HCT116 (cell line): ENCODE data around the gene TNKS1BP1. TPM values are rescaled to one million over a fixed set of nuclear protein-coding genes. Genes with fewer than 3 reads are reported as not detected.

Source experiments
- ATAC-seq: fragments of 200-7000 bp; cut with Tn5 transposase; 2 replicates; pipeline ENCODE4 v1.9.1; 2020; ENCODE audit warnings: mild to moderate bottlenecking, moderate library complexity
- BruUV-seq: library from RNA; stranded (reverse); fragments of 400-500 nt; replicated peaks from 2 replicates; lab custom pipeline; 2021; lab: Mats Ljungman, UMichigan
- CTCF ChIA-PET: fragments of 300-600 bp; sonication (Branson Sonifier 250); formaldehyde crosslinking; loops from one replicate; lab custom pipeline; 2021; ENCODE audit warnings: antibody characterized with exemption; lab: Charles Lee
- POLR2A ChIA-PET: fragments of 300-600, 350-600 bp; sonication (Branson Sonifier 250); formaldehyde crosslinking; loops from one replicate; lab custom pipeline; 2021; ENCODE audit warnings: antibody characterized with exemption; lab: Charles Lee
- RAD21 ChIA-PET, 2 experiments: fragments of 300-600 bp; sonication (Branson Sonifier 250); formaldehyde crosslinking; loops; one replicate each; lab custom pipeline; 2023; ENCODE audit warnings: low total read pairs in 2 of 2; ENCODE audit not compliant: uncharacterized antibody in 2 of 2, unreplicated experiment in 2 of 2, low non-redundant PET in 1 of 2; lab: Charles Lee
- DNase-seq: peaks from one replicate; pipeline ENCODE4 v3.0.0-alpha.2; 2010; ENCODE audit warnings: low read depth, low spot score
- H2AFZ ChIP-seq: fragments of 200-600 bp; shearing (Covaris generic), sonication (generic); 2 replicates; pipeline ENCODE4 v1.6.1; 2017; ENCODE audit warnings: low read depth, mixed run types, mixed read lengths, antibody characterized with exemption, low read length; ENCODE audit not compliant: poor library complexity, severe bottlenecking
- H3K27ac ChIP-seq: 2 replicates; pipeline ENCODE4 v1.5.1; 2012; ENCODE audit warnings: low read depth, low read length
- H3K27me3 ChIP-seq: fragments of 200-600 bp; sonication (generic); 2 replicates; pipeline ENCODE4 v1.6.1; 2016; ENCODE audit warnings: mixed run types, low read length, mixed read lengths; ENCODE audit not compliant: insufficient read depth
- H3K36me3 ChIP-seq, 2 experiments: fragments of 200-500 bp in 1 of 2; fragments of 200-600 bp in 1 of 2; sonication (Bioruptor generic) in 1 of 2; sonication (generic) in 1 of 2; 2 replicates each; pipeline versions ENCODE4 v1.5.1 to v1.6.1; 2014 to 2016; ENCODE audit warnings: low read length in 2 of 2, inconsistent platforms in 1 of 2, mixed read lengths in 1 of 2, mixed run types in 1 of 2; ENCODE audit not compliant: insufficient read depth in 2 of 2, control insufficient read depth in 1 of 2
- H3K4me1 ChIP-seq, 2 experiments: fragments of 200-600 bp in 1 of 2; sonication (generic) in 1 of 2; 2 replicates each; pipeline versions ENCODE4 v1.5.1 to v1.6.1; 2012 to 2017; ENCODE audit warnings: low read length in 2 of 2, inconsistent platforms in 1 of 2, mild to moderate bottlenecking in 1 of 2, mixed read lengths in 1 of 2, mixed run types in 1 of 2, moderate library complexity in 1 of 2; ENCODE audit not compliant: insufficient read depth in 2 of 2, control insufficient read depth in 1 of 2
- H3K4me2 ChIP-seq: fragments of 200-600 bp; sonication (generic); 2 replicates; pipeline ENCODE4 v1.6.1; 2017; ENCODE audit warnings: mixed run types, low read length, mixed read lengths
- H3K4me3 ChIP-seq, 2 experiments: fragments of 200-600 bp in 1 of 2; sonication (generic) in 1 of 2; replicated peaks in 1 of 2; 2 replicates each; pipeline ENCODE4 v1.5.1; 2011 to 2016; ENCODE audit warnings: low read length in 2 of 2, control low read depth in 1 of 2, low read depth in 1 of 2, mild to moderate bottlenecking in 1 of 2, mixed read lengths in 1 of 2, mixed run types in 1 of 2
- H3K79me2 ChIP-seq: fragments of 200-600 bp; sonication (generic); 2 replicates; pipeline ENCODE4 v1.6.1; 2017; ENCODE audit warnings: mild to moderate bottlenecking, mixed run types, low read length, moderate library complexity, mixed read lengths; ENCODE audit not compliant: insufficient read depth
- H3K9ac ChIP-seq: fragments of 200-600 bp; sonication (generic); 2 replicates; pipeline ENCODE4 v1.6.1; 2016; ENCODE audit warnings: low read length, mixed read lengths
- H3K9me2 ChIP-seq: fragments of 200-600 bp; sonication (generic), shearing (Covaris generic); 2 replicates; pipeline ENCODE4 v1.6.1; 2017; ENCODE audit warnings: mixed run types, mild to moderate bottlenecking, moderate library complexity; ENCODE audit not compliant: insufficient read depth
- H3K9me3 ChIP-seq, 2 experiments: fragments of 200-500 bp in 1 of 2; fragments of 200-600 bp in 1 of 2; sonication (Bioruptor generic) in 1 of 2; sonication (generic) in 1 of 2; 2 replicates each; pipeline ENCODE4 v1.6.1; 2014 to 2017; ENCODE audit warnings: low read length in 2 of 2, mixed read lengths in 2 of 2, inconsistent platforms in 1 of 2, low read depth in 1 of 2, mild to moderate bottlenecking in 1 of 2, mixed run types in 1 of 2, moderate library complexity in 1 of 2; ENCODE audit not compliant: control insufficient read depth in 1 of 2, insufficient read depth in 1 of 2
- H4K20me1 ChIP-seq: fragments of 200-600 bp; sonication (generic), shearing (Covaris generic); 2 replicates; pipeline ENCODE4 v1.6.1; 2017; ENCODE audit warnings: mixed run types, mild to moderate bottlenecking, moderate library complexity; ENCODE audit not compliant: insufficient read depth
- CBX3 ChIP-seq: IDR thresholded peaks from 2 replicates; pipeline ENCODE4 v1.6.1; 2012; ENCODE audit warnings: low read depth
- EZH2 ChIP-seq: fragments of 200-600 bp; sonication (generic); IDR thresholded peaks from 2 replicates; pipeline ENCODE4 v1.6.1; 2017; ENCODE audit warnings: antibody characterized with exemption, mixed run types
- EZH2phosphoT487 ChIP-seq: fragments of 200-600 bp; IDR thresholded peaks from 2 replicates; pipeline ENCODE4 v1.6.1; 2018; ENCODE audit warnings: antibody characterized with exemption, borderline replicate concordance
- POLR2A ChIP-seq: IDR thresholded peaks from 2 replicates; pipeline ENCODE4 v1.7.0; 2011; ENCODE audit warnings: borderline replicate concordance; ENCODE audit not compliant: insufficient read depth, insufficient read length; ENCODE audit errors: extremely low read depth
- POLR2AphosphoS5 ChIP-seq: IDR thresholded peaks from 2 replicates; pipeline ENCODE4 v1.6.1; 2011; ENCODE audit warnings: mild to moderate bottlenecking, low read depth, low read length, moderate library complexity
- SIN3A ChIP-seq: IDR thresholded peaks from 2 replicates; pipeline ENCODE4 v1.6.1; 2012; ENCODE audit warnings: low read depth
- SP1 ChIP-seq: IDR thresholded peaks from 2 replicates; pipeline ENCODE4 v1.6.1; 2012; ENCODE audit warnings: low read depth
- TCF7L2 ChIP-seq: IDR thresholded peaks from 2 replicates; pipeline ENCODE4 v1.7.0; 2011; ENCODE audit warnings: borderline replicate concordance, inconsistent platforms; ENCODE audit not compliant: insufficient read depth, insufficient read length; ENCODE audit errors: extremely low read depth
- YY1 ChIP-seq: IDR thresholded peaks from 2 replicates; pipeline ENCODE4 v1.6.1; 2011; ENCODE audit warnings: low read length, low read depth, moderate library complexity, mild to moderate bottlenecking; ENCODE audit not compliant: insufficient replicate concordance; ENCODE audit errors: extremely low read depth
- ZBTB33 ChIP-seq: IDR thresholded peaks from 2 replicates; pipeline ENCODE4 v1.6.1; 2011; ENCODE audit warnings: mild to moderate bottlenecking, low read length, moderate library complexity; ENCODE audit not compliant: insufficient replicate concordance; ENCODE audit errors: extremely low read depth
- ZFX ChIP-seq: fragments of 450-650 bp; IDR thresholded peaks from 2 replicates; pipeline ENCODE4 v1.6.1; 2017
- intact Hi-C: fragments of 100-400 bp; cut with micrococcal nuclease; formaldehyde crosslinking; loops from 2 replicates; pipeline ENCODE4 v1.10.0; 2022
- total RNA-seq: library from RNA; stranded (reverse); gene quantifications from one replicate; pipeline ENCODE4 v1.2.1, GENCODE V29; 2021; ENCODE audit not compliant: unreplicated experiment

TNKS1BP1 gene
- total RNA-seq, 1 experiment from 2014 or later: 77.6 TPM

DNA sequence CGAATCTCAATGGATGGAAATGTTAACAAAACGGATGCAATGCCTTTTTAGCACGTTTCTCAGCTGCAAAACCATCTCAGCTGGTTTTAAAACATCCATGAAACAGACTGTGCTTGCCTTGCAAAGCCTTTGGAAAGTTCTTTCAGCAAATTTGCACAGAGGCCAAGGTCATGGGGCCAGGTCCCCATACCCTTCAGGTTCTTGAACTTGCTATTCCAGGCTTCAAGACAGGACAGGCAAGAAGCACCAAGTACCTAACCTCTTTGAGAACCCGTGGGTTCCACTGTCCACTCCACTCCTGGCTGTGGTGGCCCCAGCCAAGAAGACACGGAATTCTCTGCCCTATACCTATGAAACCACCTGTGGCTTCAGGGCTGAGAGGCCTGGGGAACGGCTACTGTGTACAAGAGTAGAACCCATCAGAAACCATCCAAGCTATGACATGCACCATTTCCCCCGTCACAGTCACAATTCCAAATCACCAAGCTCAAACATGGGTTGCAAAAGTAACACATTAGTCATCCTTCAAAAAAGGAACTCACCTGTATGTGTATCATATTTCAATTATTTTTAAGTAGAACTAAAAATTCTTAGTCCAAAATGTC, 17.0 kb downstream of the TNKS1BP1 start:
- Histone ChIP-seq H3K79me2 (0 out of 2 replicates have a peak, but pooled peaks cover 4% of the 10 kb centered on the region), H3K9ac (no peak overlapping the region), H3K4me1 (peaks cover 13 to 23% of the 10 kb centered on the region in 2 experiments), H3K4me3 (no peak overlapping the region), H3K36me3 (peaks cover 4 to 13% of the 10 kb centered on the region in 2 experiments; a peak in 2 of 4 replicates), H2AFZ (no peak overlapping the region), H3K4me2 (no peak overlapping the region), H3K27me3 (no peaks in the 10 kb centered on the region), H3K9me2 (no peaks in the 10 kb centered on the region)
- RAD21 ChIA-PET: no interaction called here
- CTCF ChIA-PET: no interaction called here
- POLR2A ChIA-PET: interaction anchor here (0.5 kb wide), 1 partner anchor 35 kb away, joined by 3 read pairs; no protein-coding TSS in a partner anchor
- ATAC-seq (no peak), DNase-seq (no peak)
- intact Hi-C loops: no loop called here
- TF ChIP-seq TCF7L2 (no peak), POLR2A (no peak), POLR2AphosphoS5 (peak; percentile 5; the same call in 1 of the 2 replicates), EZH2phosphoT487 (no peak), SIN3A (no peak), SP1 (no peak)
- TF ChIP-seq, all 23 proteins: peak for 1
- no peak overlapping the region for H3K27ac ChIP-seq
- H3K9me3 ChIP-seq: no peaks in the 10 kb centered on the region
- BruUV-seq: no TSS peak
- no peaks in the 10 kb centered on the region for H4K20me1 ChIP-seq

DNA sequence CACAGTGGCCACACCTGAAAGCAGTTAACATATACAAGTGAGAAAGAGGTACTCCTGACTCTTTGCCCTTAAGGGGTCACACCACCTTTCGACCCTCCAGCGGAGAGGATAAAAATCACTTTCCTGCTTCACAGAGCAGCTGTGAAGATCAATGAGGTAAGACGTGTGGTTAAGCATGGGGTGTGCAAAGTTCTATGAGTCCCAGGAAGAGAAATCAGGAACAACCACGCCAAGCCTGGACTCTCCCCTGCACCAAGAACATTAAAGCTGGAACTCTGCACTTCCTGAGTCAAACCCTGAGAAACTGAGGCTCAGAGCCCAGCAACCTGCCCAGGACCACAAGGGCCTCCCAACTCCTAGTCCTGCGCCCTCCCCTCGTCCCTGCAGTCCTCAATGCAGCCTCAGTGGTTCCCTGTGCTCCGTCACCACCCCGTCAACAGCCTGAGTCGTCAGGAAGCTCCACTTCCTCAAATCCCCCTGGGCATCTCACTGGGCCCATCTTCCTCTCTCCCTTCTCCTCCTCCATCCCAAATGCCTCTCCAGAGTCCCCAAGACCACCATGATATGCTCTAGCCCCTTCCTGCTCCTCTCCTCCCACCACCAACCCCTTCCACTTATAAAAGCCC, 17.7 kb downstream of the TNKS1BP1 start:
- ChIA-PET RAD21 (no interaction called here), CTCF (no interaction called here), POLR2A (interaction anchor here (1.8 kb wide), 1 partner anchor 18 kb away, joined by 5 read pairs; no protein-coding TSS in a partner anchor)
- Histone ChIP-seq H3K9me2 (no peaks in the 10 kb centered on the region), H3K27ac (no peak overlapping the region), H3K36me3 (peaks cover 4 to 13% of the 10 kb centered on the region in 2 experiments; a peak in 2 of 4 replicates), H3K4me2 (no peak overlapping the region), H3K79me2 (0 out of 2 replicates have a peak, but pooled peaks cover 4% of the 10 kb centered on the region), H3K4me1 (peaks cover 11 to 18% of the 10 kb centered on the region in 2 experiments), H3K9ac (no peak overlapping the region), H3K27me3 (no peaks in the 10 kb centered on the region), H3K9me3 (no peaks in the 10 kb centered on the region), H4K20me1 (no peaks in the 10 kb centered on the region), H2AFZ (no peak overlapping the region), H3K4me3 (no peak overlapping the region)
- DNase-seq (no peak), ATAC-seq (no peak)
- intact Hi-C loops: no loop called here
- BruUV-seq: no TSS peak
- TF ChIP-seq EZH2: no peak
- TF ChIP-seq SIN3A: no peak
- no peak for TF ChIP-seq YY1
- TF ChIP-seq ZFX: no peak
- no peak for TF ChIP-seq ZBTB33
- no peak for TF ChIP-seq CBX3
